H1 (cell line): ENCODE data around the gene SLC6A17. TPM values are rescaled to one million over a fixed set of nuclear protein-coding genes. Genes with fewer than 3 reads are reported as not detected.

Source experiments
- ASH2L ChIP-seq: fragments of 200-600, 300-600 bp; sonication (generic); IDR thresholded peaks from one replicate; pipeline ENCODE4 v1.7.1; 2017; ENCODE audit warnings: low read length
- CBX8 ChIP-seq: fragments of 300-800, 300-1000 bp; sonication (generic); IDR thresholded peaks from 2 replicates; pipeline ENCODE4 v1.7.1; 2016; ENCODE audit warnings: low read depth, low read length, borderline replicate concordance
- CTBP2 ChIP-seq: IDR thresholded peaks from 2 replicates; pipeline ENCODE4 v1.7.0; 2011; ENCODE audit warnings: borderline replicate concordance, mild to moderate bottlenecking, moderate library complexity, mixed read lengths, low read length; ENCODE audit not compliant: insufficient read depth, insufficient read length
- GTF2F1 ChIP-seq: IDR thresholded peaks from 2 replicates; pipeline ENCODE4 v1.6.1; 2012; ENCODE audit warnings: low read depth, low read length, improper control_type of control experiment, borderline replicate concordance
- JUND ChIP-seq: IDR thresholded peaks from 2 replicates; pipeline ENCODE4 v1.6.1; 2011; ENCODE audit warnings: mild to moderate bottlenecking, improper control_type of control experiment, low read length
- MAFK ChIP-seq: IDR thresholded peaks from 2 replicates; pipeline ENCODE4 v1.6.1; 2012; ENCODE audit warnings: low read depth, mild to moderate bottlenecking, improper control_type of control experiment, low read length
- SIX5 ChIP-seq: IDR thresholded peaks from 2 replicates; pipeline ENCODE4 v1.6.1; 2011; ENCODE audit warnings: mild to moderate bottlenecking, low read depth, low read length
- SP4 ChIP-seq: IDR thresholded peaks from 2 replicates; pipeline ENCODE4 v1.6.1; 2012; ENCODE audit warnings: low read length, inconsistent platforms
- TAF7 ChIP-seq: optimal IDR thresholded peaks from 2 replicates; pipeline ENCODE3; 2011; ENCODE audit warnings: low read depth, mild to moderate bottlenecking, inconsistent platforms, low read length, moderate library complexity, borderline replicate concordance
- polyA plus RNA-seq, 7 experiments: library from polyadenylated mRNA; depleted of rRNA in 3 of 7; stranded (reverse) in 5 of 7; unstranded in 2 of 7; fragments of >200 nt in 5 of 7; fragments of 200-250 nt in 2 of 7; gene quantifications; 1 replicate in 5 of 7; 2 replicates in 1 of 7; 4 replicates in 1 of 7; pipeline versions ENCODE4 v1.2.1 to v1.2.3, GENCODE V29; 2011 to 2013; ENCODE audit warnings: missing spikeins in 2 of 7, mixed read lengths in 2 of 7
- total RNA-seq: library from RNA; stranded (reverse); fragmentation: NEBNext Ultra II Directional; extraction: Animal tissue kit (Norgen Biotek cat#: 25700); gene quantifications from 2 replicates; pipeline ENCODE4 v1.2.1, GENCODE V29; 2021
- TF ChIP-seq, protein P1 (sequence below): fragments of 300-600 bp; sonication (generic); IDR thresholded peaks from 2 replicates; pipeline ENCODE4 v1.7.1; 2012; ENCODE audit warnings: low read length, moderate library complexity, mild to moderate bottlenecking, inconsistent platforms; ENCODE audit not compliant: insufficient replicate concordance
- TF ChIP-seq, protein P2 (sequence below): IDR thresholded peaks from 2 replicates; pipeline ENCODE4 v1.6.1; 2012; ENCODE audit warnings: inconsistent platforms
- TF ChIP-seq, protein P3 (sequence below): IDR thresholded peaks from 2 replicates; pipeline ENCODE4 v1.6.1; 2012; ENCODE audit warnings: inconsistent platforms

Gene SLC6A17
- total and polyA plus RNA-seq, 2 of the 8 experiments (the other 6 are each of a cell fraction or from before 2014, with no cell fraction given), result 0.15 to 0.28 TPM

DNA sequence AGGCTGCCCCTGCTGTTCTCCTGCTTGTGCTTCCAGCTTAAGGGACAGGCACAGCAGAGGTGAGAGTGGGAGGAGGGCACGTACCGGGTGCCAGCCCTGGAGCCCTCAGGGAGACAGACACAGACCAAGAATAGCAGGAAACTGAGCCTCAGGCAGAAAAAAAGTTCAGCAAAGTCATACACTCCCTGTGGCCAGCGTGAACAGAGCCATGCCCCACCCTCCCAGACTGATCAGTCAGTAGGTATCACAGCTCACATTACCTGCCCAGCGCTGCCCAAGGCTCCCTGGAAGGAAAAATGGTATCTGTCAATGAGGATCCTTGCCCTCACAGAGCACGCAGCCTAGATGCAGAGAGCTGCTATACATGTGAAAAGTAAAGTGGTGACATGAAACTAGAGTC lies 36.7 kb upstream of the SLC6A17 start (continued):
- TF ChIP-seq, protein P1, sequence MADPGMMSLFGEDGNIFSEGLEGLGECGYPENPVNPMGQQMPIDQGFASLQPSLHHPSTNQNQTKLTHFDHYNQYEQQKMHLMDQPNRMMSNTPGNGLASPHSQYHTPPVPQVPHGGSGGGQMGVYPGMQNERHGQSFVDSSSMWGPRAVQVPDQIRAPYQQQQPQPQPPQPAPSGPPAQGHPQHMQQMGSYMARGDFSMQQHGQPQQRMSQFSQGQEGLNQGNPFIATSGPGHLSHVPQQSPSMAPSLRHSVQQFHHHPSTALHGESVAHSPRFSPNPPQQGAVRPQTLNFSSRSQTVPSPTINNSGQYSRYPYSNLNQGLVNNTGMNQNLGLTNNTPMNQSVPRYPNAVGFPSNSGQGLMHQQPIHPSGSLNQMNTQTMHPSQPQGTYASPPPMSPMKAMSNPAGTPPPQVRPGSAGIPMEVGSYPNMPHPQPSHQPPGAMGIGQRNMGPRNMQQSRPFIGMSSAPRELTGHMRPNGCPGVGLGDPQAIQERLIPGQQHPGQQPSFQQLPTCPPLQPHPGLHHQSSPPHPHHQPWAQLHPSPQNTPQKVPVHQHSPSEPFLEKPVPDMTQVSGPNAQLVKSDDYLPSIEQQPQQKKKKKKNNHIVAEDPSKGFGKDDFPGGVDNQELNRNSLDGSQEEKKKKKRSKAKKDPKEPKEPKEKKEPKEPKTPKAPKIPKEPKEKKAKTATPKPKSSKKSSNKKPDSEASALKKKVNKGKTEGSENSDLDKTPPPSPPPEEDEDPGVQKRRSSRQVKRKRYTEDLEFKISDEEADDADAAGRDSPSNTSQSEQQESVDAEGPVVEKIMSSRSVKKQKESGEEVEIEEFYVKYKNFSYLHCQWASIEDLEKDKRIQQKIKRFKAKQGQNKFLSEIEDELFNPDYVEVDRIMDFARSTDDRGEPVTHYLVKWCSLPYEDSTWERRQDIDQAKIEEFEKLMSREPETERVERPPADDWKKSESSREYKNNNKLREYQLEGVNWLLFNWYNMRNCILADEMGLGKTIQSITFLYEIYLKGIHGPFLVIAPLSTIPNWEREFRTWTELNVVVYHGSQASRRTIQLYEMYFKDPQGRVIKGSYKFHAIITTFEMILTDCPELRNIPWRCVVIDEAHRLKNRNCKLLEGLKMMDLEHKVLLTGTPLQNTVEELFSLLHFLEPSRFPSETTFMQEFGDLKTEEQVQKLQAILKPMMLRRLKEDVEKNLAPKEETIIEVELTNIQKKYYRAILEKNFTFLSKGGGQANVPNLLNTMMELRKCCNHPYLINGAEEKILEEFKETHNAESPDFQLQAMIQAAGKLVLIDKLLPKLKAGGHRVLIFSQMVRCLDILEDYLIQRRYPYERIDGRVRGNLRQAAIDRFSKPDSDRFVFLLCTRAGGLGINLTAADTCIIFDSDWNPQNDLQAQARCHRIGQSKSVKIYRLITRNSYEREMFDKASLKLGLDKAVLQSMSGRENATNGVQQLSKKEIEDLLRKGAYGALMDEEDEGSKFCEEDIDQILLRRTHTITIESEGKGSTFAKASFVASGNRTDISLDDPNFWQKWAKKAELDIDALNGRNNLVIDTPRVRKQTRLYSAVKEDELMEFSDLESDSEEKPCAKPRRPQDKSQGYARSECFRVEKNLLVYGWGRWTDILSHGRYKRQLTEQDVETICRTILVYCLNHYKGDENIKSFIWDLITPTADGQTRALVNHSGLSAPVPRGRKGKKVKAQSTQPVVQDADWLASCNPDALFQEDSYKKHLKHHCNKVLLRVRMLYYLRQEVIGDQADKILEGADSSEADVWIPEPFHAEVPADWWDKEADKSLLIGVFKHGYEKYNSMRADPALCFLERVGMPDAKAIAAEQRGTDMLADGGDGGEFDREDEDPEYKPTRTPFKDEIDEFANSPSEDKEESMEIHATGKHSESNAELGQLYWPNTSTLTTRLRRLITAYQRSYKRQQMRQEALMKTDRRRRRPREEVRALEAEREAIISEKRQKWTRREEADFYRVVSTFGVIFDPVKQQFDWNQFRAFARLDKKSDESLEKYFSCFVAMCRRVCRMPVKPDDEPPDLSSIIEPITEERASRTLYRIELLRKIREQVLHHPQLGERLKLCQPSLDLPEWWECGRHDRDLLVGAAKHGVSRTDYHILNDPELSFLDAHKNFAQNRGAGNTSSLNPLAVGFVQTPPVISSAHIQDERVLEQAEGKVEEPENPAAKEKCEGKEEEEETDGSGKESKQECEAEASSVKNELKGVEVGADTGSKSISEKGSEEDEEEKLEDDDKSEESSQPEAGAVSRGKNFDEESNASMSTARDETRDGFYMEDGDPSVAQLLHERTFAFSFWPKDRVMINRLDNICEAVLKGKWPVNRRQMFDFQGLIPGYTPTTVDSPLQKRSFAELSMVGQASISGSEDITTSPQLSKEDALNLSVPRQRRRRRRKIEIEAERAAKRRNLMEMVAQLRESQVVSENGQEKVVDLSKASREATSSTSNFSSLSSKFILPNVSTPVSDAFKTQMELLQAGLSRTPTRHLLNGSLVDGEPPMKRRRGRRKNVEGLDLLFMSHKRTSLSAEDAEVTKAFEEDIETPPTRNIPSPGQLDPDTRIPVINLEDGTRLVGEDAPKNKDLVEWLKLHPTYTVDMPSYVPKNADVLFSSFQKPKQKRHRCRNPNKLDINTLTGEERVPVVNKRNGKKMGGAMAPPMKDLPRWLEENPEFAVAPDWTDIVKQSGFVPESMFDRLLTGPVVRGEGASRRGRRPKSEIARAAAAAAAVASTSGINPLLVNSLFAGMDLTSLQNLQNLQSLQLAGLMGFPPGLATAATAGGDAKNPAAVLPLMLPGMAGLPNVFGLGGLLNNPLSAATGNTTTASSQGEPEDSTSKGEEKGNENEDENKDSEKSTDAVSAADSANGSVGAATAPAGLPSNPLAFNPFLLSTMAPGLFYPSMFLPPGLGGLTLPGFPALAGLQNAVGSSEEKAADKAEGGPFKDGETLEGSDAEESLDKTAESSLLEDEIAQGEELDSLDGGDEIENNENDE, result no peak
- no peak for TF ChIP-seq JUND
- no peak for TF ChIP-seq GTF2F1
- TF ChIP-seq, protein P2, sequence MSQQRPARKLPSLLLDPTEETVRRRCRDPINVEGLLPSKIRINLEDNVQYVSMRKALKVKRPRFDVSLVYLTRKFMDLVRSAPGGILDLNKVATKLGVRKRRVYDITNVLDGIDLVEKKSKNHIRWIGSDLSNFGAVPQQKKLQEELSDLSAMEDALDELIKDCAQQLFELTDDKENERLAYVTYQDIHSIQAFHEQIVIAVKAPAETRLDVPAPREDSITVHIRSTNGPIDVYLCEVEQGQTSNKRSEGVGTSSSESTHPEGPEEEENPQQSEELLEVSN, result no peak
- TF ChIP-seq ASH2L, result no peak
- TF ChIP-seq, protein P3, sequence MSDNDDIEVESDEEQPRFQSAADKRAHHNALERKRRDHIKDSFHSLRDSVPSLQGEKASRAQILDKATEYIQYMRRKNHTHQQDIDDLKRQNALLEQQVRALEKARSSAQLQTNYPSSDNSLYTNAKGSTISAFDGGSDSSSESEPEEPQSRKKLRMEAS, result no peak
- TF ChIP-seq MAFK, result no peak
- no peak for TF ChIP-seq CBX8
- no peak for TF ChIP-seq CTBP2
- TF ChIP-seq TAF7, result no peak
- no peak for TF ChIP-seq SP4
- TF ChIP-seq SIX5, result no peak
